ENCODE measurements around the gene MDM4.

- TF ChIP-seq POLR2A (IDR thresholded peaks at IDR 0.05; ENCODE audit: low read depth) (no peak), CTCF (IDR thresholded peaks at IDR 0.05) (no peak)
Measured at GRCh38 chr1:204587621-204588020, 71.4 kb downstream of the MDM4 start.
